Measurements from ENCODE around the gene INPP4B.

Gene INPP4B

GRCh38 chr4:142452161-142452855 is 393.8 kb downstream of the INPP4B start:
- DNase-seq: no peak

- DNase-seq: no peak
Measured at GRCh38 chr4:142449771-142450373, 396.2 kb downstream of the INPP4B start.

DNA sequence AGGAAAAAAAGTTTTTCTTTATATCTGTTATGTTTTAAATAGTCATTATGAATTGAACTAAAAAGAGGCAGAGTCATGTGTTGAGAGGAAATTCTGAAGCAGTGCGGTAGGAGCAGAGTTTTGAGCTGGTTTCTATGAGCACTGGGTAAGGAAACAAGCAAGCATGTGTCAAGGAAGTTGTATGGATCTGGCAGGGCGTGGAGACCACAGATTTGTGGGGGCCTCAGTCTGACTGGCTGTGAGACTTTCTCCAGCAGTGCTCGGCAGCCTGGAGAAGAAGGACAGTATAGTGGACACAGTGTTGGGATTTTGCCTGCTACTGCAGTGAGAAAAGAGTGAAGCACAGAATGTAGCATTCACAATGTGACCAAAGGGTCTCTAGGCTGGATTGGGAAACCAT is 399.1 kb downstream of the INPP4B start:
- DNase-seq: no peak

DNA sequence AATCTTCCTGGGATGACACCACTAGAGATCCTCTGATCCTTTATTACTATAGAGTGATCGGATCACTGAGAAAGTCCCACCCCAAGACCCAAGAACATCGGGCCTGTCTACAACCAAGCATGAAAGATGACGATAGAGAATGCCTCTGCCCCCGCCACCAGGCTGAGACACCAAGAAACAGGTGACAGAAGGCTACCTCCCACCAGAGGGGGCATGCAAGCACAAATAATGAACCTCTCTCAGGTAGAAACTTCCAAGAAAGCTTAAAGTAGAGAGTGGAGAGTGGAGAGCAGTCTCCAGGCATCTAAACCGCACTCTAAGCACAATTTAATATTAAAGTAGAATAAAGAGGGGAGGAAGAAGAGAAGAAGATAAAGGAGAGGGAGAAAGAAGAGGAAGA is 402.6 kb downstream of the INPP4B start:
- DNase-seq: no peak

DNA sequence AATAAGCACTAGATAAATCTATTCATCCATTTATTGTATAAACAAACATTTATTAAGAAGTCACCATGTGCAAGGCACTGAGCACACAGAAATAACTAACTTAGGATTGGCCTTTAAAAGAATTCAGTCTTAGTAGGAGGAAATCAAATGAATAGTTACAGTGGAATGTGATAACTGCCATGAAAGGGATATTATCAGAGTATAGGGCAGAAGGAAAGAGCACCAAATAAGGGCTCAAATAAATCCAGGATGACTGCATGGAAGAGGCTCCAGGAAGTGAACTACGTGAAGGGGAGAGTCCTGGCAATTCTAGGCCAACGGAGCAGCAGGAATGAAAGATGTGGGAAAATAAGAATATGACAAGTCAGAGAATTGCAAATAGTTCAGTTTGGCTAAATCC is 406.0 kb downstream of the INPP4B start:
- no peak for DNase-seq

GRCh38 chr4:142435599-142436235 is 410.4 kb downstream of the INPP4B start:
- no peak for DNase-seq

DNA sequence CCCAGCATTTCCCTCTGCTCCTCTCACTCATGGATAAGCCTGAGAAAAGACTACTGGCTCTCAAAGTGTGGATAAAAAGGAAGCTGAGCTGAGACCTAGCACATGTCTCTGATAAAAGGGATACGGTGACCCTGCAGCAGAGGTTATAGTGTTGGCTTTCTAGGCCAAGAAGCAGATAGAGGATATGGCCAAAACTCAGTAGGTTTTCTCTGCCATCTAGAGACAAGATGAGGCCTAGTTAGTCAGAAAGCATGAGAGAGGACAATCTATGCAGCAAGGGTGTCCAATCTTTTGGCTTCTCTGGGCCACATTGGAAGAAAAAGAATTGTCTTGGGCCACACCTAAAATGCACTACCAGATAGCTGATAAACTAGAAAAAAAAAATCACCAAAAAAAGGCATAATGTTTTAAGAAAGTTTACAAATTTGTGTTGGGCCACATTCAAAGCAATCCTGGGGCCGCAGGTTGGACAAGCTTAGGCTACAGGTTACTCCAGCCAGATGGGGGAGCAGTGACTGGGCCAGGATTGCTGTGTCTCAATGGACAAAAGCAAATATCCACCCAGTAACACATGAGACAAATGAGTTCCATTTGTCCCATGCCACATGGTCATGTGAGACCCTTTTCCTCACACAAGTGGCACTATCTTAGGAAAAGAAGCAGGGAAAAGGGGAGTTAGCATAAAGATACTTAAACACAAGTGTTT is 411.4 kb downstream of the INPP4B start:
- no peak for DNase-seq

- DNase-seq: no peak
Measured at GRCh38 chr4:142428715-142429114, 417.4 kb downstream of the INPP4B start.

DNA sequence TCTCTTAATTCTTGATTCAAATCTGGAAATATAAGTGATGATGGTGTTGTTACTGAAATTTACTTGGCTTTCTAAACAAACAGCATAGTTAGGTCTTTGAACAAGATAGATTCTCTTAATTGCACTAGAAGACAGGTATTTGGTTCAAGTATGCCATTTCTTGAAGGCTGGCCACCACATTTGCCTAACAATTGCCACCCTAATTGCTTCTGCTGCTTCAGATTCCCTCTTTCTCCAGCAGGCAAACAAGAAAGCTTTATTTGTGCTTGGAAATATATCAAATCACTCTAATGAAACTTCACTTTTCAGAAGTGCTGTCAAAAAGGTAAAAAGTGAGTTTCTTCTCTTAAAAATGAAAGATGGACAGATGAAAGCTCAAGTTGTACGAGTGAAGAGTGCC is 418.6 kb downstream of the INPP4B start:
- no peak for DNase-seq

DNA sequence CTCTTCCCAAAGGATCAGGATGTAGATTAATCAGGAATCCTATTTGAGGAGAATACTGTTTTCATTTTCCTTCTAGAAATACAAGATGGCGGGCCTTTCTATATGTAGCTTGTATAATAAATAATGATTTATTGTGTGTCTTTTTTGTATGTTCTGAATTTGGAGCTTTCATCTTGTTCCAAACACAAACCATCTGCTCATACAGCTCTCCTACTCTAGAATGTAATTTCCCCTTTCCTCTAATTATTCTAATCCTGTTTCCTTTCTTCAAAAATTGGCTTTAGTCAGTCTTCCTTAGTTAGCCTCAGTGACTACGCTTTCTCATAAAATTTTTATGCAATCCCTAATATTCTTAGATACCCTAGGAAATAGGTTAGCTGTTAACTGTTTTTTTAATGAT is 422.2 kb downstream of the INPP4B start:
- DNase-seq: no peak

DNA sequence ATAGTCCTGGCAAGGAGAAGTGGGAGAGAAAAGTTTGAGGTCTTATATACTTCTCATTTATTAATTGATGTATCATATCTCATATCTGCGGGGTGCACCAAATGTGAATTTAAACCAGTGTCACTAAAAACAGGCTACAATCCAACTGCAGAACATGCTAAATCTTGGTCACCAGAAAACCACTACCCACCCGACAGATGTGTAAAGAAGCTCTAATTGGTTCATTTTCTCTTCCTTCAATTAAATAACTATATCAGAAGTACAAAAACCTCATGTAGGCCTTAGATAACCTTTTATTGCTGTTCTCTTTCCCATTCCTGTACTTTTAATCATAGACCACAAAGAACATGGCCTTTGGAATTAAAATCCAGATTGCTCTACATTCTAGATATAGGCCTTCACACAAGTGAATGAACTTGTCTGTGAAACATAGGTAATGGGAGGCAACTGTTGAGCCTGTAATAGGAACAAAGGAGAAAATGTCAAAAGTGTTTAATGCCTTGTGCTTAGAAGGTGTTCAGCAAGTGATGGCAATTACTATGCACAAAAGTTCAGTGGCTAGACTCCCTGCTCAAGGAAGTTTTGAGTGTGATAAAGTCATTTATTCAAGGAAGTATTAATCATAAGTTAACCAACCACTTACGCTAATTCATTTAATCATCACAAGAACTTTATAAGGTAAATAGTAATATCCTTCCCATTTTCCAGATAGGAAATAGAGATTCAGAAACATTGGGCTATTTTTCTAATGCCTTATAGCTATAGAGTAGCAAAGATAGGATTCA is 425.6 kb downstream of the INPP4B start:
- DNase-seq: no peak

GRCh38 chr4:142419712-142420111 is 426.4 kb downstream of the INPP4B start:
- no peak for DNase-seq

DNA sequence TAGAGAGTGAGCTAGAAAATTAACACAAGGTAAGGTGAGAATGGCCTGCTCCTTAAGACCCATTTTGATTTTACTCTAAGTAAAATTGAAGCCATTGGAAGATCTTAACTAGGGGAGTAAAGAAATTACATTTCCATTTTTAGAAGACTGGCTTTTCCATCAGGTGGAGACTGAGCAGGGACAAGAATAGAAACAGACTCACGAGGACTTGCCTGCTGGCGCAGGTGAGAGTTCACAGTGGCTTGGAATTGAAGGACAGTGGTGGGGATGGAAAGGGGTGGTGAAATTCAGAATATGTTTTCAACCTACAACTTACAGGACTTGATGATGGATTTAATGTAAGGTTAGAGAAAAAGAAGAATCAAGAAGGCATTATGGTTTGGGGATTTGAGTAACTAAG is 427.4 kb downstream of the INPP4B start:
- no peak for DNase-seq

GRCh38 chr4:142416711-142417275 is 429.3 kb downstream of the INPP4B start:
- DNase-seq: no peak

DNA sequence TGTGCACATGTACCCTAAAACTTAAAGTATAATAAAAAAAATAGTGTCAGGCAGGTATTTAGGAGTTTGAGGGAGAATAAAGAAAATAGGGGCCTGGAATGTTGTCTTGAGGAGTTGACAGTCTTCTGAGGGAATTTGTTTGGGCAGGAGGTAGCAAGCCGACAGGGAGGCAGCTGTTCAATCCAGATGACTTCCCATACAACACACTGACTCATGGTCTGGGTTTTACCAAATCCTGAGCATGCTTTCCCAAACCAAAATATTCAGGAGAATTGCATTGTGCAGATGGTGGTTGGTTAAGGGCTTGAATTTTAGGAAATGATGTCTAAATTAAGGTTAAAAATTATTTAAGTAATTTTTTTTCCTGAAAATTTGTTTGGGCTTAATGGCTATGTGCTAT is 430.0 kb downstream of the INPP4B start:
- no peak for DNase-seq

GRCh38 chr4:142414366-142414990 is 431.6 kb downstream of the INPP4B start:
- DNase-seq: no peak

- DNase-seq: no peak
Measured at GRCh38 chr4:142413485-142413884, 432.6 kb downstream of the INPP4B start.

DNA sequence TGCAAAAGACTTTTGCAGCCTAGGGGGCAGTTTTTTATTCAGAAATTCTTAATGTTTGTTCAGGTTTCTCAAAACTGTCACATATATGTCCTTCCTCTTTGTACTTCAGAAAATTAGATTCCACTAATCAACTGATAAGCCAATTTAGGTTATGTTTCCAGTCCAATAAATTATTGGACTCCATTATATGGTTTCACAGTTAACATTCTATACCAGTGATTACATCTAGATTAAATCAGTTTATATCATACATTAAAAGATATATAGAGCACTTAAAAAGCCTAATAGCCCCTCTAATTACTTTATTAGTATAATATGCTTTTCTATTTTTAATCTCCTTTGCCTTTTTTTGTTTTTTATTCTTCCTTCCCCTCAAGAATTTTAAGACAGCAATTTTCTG is 434.1 kb downstream of the INPP4B start:
- no peak for DNase-seq

DNA sequence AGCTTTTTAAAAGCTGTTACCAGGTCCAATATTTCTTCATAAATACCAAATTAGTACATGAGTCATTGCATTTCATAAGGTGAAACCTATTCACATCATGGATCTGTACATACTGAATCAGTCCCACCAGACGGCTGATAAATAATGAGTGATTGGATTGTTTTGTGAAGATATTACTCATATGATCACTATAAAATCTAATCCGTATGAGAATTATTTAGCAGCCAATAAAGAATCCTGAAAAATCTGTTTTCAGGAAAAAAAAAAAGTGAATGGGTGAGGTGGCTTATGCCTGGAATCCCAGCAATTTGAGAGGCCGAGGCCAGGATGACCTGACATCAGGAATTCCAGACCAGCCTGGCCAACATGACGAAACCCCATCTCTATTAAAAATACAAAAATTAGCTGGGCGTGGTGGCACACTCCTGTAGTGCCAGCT is 438.1 kb downstream of the INPP4B start:
- DNase-seq: no peak

DNA sequence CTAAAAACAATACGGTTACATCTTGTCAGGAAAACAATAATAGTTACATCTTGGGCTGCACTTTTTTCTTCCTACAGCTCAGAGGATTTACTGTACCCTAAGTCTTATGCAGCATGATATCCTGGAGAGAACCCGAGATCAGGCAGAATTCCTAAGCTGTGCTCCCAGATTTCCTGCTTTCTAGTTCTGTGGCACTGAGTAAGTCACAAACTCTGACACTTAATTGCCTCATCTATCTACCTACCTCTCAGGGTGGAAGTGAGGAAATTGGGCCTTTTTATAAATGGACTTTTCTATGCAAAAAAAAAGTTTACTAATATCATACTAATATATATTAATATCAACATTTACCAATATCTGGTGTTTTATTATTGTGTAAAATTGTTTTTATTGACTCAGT is 438.5 kb downstream of the INPP4B start:
- DNase-seq: no peak

GRCh38 chr4:142406917-142407501 is 439.1 kb downstream of the INPP4B start:
- DNase-seq: no peak

DNA sequence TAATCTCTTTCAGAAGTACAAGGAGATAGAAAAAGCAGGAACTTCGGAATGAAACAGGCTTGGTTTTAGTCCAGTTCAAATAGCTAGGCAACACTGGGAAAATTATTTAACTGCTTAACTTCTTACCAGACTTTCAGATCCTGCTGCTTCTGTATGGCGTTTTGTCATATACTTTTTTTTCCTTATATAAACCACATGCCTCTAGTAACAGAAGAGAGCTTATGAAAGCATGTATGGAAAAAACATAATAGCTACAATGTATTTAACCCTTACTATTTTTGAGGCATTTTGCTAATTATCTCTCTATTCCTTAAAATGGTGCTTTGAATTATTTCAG is 439.6 kb downstream of the INPP4B start:
- no peak for DNase-seq
